Fibroblast of gingiva (primary cell): Measurements from ENCODE around the gene PPFIBP2.

Experiments used
- DNase-seq: peaks from one replicate; pipeline ENCODE4 v3.0.0-alpha.2; 2011; ENCODE audit warnings: low read depth

The PPFIBP2 gene

GRCh38 chr11:7578276-7578955 is 64.6 kb downstream of the PPFIBP2 start:
- DNase-seq, result no peak

- peak; percentile 88 for DNase-seq
These were observed 65.6 kb downstream of the PPFIBP2 start for GRCh38 chr11:7579361-7579791.

GRCh38 chr11:7581021-7581590 is 67.3 kb downstream of the PPFIBP2 start:
- no peak for DNase-seq

GRCh38 chr11:7582338-7582985 is 68.7 kb downstream of the PPFIBP2 start:
- peak; percentile 55 for DNase-seq

GRCh38 chr11:7583248-7583647 is 69.4 kb downstream of the PPFIBP2 start:
- no peak for DNase-seq

- DNase-seq, result no peak
These were observed 71.1 kb downstream of the PPFIBP2 start for GRCh38 chr11:7584910-7585309.

- no peak for DNase-seq
These were observed 72.0 kb downstream of the PPFIBP2 start for GRCh38 chr11:7585816-7586215.

- DNase-seq, result no peak
These were observed 72.6 kb downstream of the PPFIBP2 start for GRCh38 chr11:7586376-7586775.

- DNase-seq, result no peak
These were observed 73.9 kb downstream of the PPFIBP2 start for GRCh38 chr11:7587712-7588111.

- DNase-seq, result no peak
These were observed 76.1 kb downstream of the PPFIBP2 start for GRCh38 chr11:7589861-7590260.

GRCh38 chr11:7590529-7590928 is 76.7 kb downstream of the PPFIBP2 start:
- no peak for DNase-seq

- no peak for DNase-seq
These were observed 77.5 kb downstream of the PPFIBP2 start for GRCh38 chr11:7591107-7591894.

GRCh38 chr11:7591987-7592386 is 78.2 kb downstream of the PPFIBP2 start:
- DNase-seq, result no peak

GRCh38 chr11:7592711-7593110 is 78.9 kb downstream of the PPFIBP2 start:
- peak; percentile 93 for DNase-seq

- no peak for DNase-seq
These were observed 79.7 kb downstream of the PPFIBP2 start for GRCh38 chr11:7593481-7593880.

GRCh38 chr11:7595016-7595866 is 81.4 kb downstream of the PPFIBP2 start:
- DNase-seq, result peak; percentile 93

GRCh38 chr11:7595951-7596350 is 82.2 kb downstream of the PPFIBP2 start:
- no peak for DNase-seq

GRCh38 chr11:7596975-7597391 is 83.2 kb downstream of the PPFIBP2 start:
- no peak for DNase-seq

- DNase-seq, result no peak
These were observed 83.8 kb downstream of the PPFIBP2 start for GRCh38 chr11:7597620-7598019.

GRCh38 chr11:7599209-7599608 is 85.4 kb downstream of the PPFIBP2 start:
- DNase-seq, result no peak

GRCh38 chr11:7600205-7600775 is 86.5 kb downstream of the PPFIBP2 start:
- DNase-seq, result peak; percentile 96
